Kidney (tissue), 14 donors: ENCODE measurements around the gene NCAM2. TPM values are rescaled to one million over a fixed set of nuclear protein-coding genes. Genes with fewer than 3 reads are reported as not detected.

Experiments used
- DNase-seq, 5 donors: peaks; one replicate each; pipeline ENCODE4 v3.0.0-alpha.2; 2013 to 2020
- FAIRE-seq: peaks from 2 replicates; lab custom pipeline; 2012; peaks lifted over from hg19 to GRCh38; lab: Jason Lieb, UNC
- H3K27ac ChIP-seq, 2 donors: one replicate each; pipeline ENCODE4 v1.7.0; 2013; ENCODE audit warnings: low read depth in 2 of 2, low read length in 2 of 2, inconsistent platforms in 1 of 2
- H3K27me3 ChIP-seq: one replicate; pipeline ENCODE4 v1.7.1; 2013; ENCODE audit warnings: low read length, inconsistent platforms; ENCODE audit not compliant: control insufficient read depth, insufficient read depth
- H3K36me3 ChIP-seq, 3 donors: one replicate each; pipeline versions ENCODE4 v1.7.0 to v1.7.1; 2013; ENCODE audit warnings: low read length in 3 of 3, control low read depth in 1 of 3, inconsistent platforms in 1 of 3; ENCODE audit not compliant: insufficient read depth in 3 of 3, control insufficient read depth in 2 of 3
- H3K4me1 ChIP-seq, 3 donors: one replicate each; pipeline versions ENCODE4 v1.7.0 to v1.7.1; 2013; ENCODE audit warnings: low read length in 3 of 3, inconsistent platforms in 1 of 3, low read depth in 1 of 3; ENCODE audit not compliant: control insufficient read depth in 2 of 3, insufficient read depth in 2 of 3
- H3K4me3 ChIP-seq, 3 donors: one replicate each; pipeline versions ENCODE4 v1.7.0 to v1.8.1; 2013; ENCODE audit warnings: low read length in 3 of 3, control low read depth in 1 of 3, inconsistent platforms in 1 of 3
- H3K9ac ChIP-seq, 3 donors: one replicate each; pipeline versions ENCODE4 v1.7.0 to v1.7.1; 2013; ENCODE audit warnings: low read length in 3 of 3, control low read depth in 1 of 3, inconsistent platforms in 1 of 3
- H3K9me3 ChIP-seq, 3 donors: one replicate each; pipeline versions ENCODE4 v1.7.0 to v1.7.1; 2013; ENCODE audit warnings: low read length in 3 of 3, control low read depth in 1 of 3, inconsistent platforms in 1 of 3; ENCODE audit not compliant: control insufficient read depth in 2 of 3, insufficient read depth in 1 of 3
- CTCF ChIP-seq: IDR thresholded peaks from 3 replicates; pipeline ENCODE4 v1.5.1; 2012; ENCODE audit warnings: mild to moderate bottlenecking, moderate library complexity, borderline replicate concordance; ENCODE audit not compliant: insufficient read depth; ENCODE audit errors: extremely low read depth
- intact Hi-C: fragments of 100-400 bp; cut with DNase I; formaldehyde crosslinking; loops from one replicate; pipeline ENCODE4 v1.11.1; 2022
- polyA plus RNA-seq: library from polyadenylated mRNA; stranded (reverse); fragments of 350-450 nt; fragmentation: Illumina TruSeq; extraction: RNeasy Lipid Tissue Mini Kit (QIAGEN cat#74804); gene quantifications from one replicate; pipeline ENCODE4 v1.2.3, GENCODE V29; 2014; ENCODE audit warnings: low read depth, low replicate concordance; ENCODE audit not compliant: insufficient read depth
- total RNA-seq: library from RNA; stranded (reverse); fragmentation: NEBNext Ultra II Directional; extraction: Animal tissue kit (Norgen Biotek cat#: 25700); gene quantifications from one replicate; pipeline ENCODE4 v1.2.1, GENCODE V29; 2021
- donor health status: control.
- donor health status: control.
- donor health status: control.
- donor health status: control.
- donor health status: control.
- donor health status: DM: yes; HTN: yes; CAD: no.
- donor health status: Normal renal cell carcinoma (clear cell type).

NCAM2 gene
- total and polyA plus RNA-seq, 2 donors from 2014 or later: 0.13 to 0.82 TPM

- Histone ChIP-seq H3K4me3 (no peak overlapping the region), H3K4me1 (no peaks in the 10 kb centered on the region), H3K36me3 (no peaks in the 10 kb centered on the region), H3K9me3 (no peaks in the 10 kb centered on the region), H3K27me3 (no peaks in the 10 kb centered on the region), H3K27ac (no peak overlapping the region), H3K9ac (no peak overlapping the region)
- FAIRE-seq (no peak), DNase-seq (peak in 1 of 5 donors; percentile 28)
- intact Hi-C loops: no loop called here
- TF ChIP-seq CTCF: no peak
Measured at GRCh38 chr21:21132390-21132789, 134.2 kb downstream of the NCAM2 start.

GRCh38 chr21:21137986-21138385 lies 139.8 kb downstream of the NCAM2 start:
- H3K9ac ChIP-seq: no peak overlapping the region
- no peaks in the 10 kb centered on the region for H3K9me3 ChIP-seq
- H3K4me1 ChIP-seq: no peaks in the 10 kb centered on the region
- H3K27ac ChIP-seq: no peak overlapping the region
- H3K27me3 ChIP-seq: no peaks in the 10 kb centered on the region
- TF ChIP-seq CTCF: no peak
- DNase-seq (peak in 1 of 5 donors; percentile 9), FAIRE-seq (no peak)
- H3K4me3 ChIP-seq: no peak overlapping the region
- intact Hi-C loops: no loop called here
- H3K36me3 ChIP-seq: no peaks in the 10 kb centered on the region

- FAIRE-seq: no peak
- peak in 1 of 5 donors; percentile 44 for DNase-seq
- Histone ChIP-seq H3K9me3 (no peaks in the 10 kb centered on the region), H3K4me3 (no peak overlapping the region), H3K36me3 (no peaks in the 10 kb centered on the region), H3K27ac (no peak overlapping the region), H3K9ac (no peak overlapping the region), H3K27me3 (no peaks in the 10 kb centered on the region), H3K4me1 (no peaks in the 10 kb centered on the region)
- no peak for TF ChIP-seq CTCF
- intact Hi-C loops: no loop called here
Measured at GRCh38 chr21:21146587-21147373, 148.6 kb downstream of the NCAM2 start.
